ENCODE data around the gene NUP155. TPM values are rescaled to one million over a fixed set of nuclear protein-coding genes. Genes with fewer than 3 reads are reported as not detected.
"Not testable (repeated sequence)": the region's sequence is repeated elsewhere in the genome, so short reads cannot be mapped to it uniquely, and the experiment has no call there.

Gene NUP155
- total RNA-seq: 10 to 100 TPM; 68.9 to 85.7 (median 77.9) TPM

DNA sequence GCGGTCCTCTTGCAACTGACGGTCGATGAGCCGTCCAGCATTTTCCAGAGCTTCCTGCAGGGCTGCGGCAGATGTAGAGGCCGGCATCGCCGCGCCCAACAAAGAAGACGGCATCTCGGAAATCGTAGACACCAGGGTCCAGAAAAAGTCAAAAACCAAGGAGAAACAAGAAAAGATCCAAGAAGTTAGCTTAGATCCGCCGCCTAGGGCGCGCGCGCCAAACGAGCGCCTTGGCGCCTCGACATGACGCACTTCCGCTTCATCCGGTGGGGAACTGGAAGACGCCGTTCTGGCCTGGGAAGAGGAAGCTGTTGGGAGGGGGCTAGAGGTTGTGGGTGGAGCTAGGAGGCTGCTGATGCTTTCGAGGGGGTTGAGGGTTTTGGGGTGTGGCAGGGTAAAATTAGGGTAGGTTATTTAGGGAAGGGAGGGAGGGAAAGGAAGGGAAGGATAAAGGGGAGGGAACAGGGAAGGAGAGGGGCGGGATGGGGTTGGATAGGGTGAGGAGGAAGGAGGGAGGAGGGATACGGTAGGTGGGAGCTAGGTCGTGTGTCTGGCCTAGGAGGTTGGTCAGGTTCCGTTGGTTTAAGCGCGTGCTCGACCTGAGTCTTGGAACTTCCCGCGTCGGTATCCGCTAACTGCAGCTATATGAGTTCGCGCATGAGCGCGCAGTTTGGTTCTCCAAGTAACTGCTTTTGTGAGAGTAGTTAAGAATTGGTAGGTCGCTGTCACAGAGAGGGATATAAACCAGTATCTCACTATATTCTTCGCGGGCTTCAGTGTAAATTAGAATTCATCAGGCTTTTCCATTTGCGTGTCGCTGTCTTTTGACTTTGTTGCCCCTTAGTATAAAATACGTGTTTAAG is at the start of gene NUP155:
Gene NUP155, minus strand, starts transcription at position 243 of the 863 bp plus-strand sequence. Its CDS starts 129 bp downstream, at position 114.
- no peaks in the 10 kb centered on the region for H3K9me3 Mint-ChIP-seq
- peak; percentile 96 for ATAC-seq
- peak; percentile 85 for DNase-seq
- peaks cover 34% of the 10 kb centered on the region for H3K4me1 Mint-ChIP-seq (ENCODE audit: low read depth)
- peak within 1 kb of the TSS; percentile 98 for H3K4me3 Mint-ChIP-seq
- H3K36me3 Mint-ChIP-seq (ENCODE audit: insufficient read depth): no peaks in the 10 kb centered on the region
- no peaks in the 10 kb centered on the region for H3K27me3 Mint-ChIP-seq (ENCODE audit: low read depth)

DNA sequence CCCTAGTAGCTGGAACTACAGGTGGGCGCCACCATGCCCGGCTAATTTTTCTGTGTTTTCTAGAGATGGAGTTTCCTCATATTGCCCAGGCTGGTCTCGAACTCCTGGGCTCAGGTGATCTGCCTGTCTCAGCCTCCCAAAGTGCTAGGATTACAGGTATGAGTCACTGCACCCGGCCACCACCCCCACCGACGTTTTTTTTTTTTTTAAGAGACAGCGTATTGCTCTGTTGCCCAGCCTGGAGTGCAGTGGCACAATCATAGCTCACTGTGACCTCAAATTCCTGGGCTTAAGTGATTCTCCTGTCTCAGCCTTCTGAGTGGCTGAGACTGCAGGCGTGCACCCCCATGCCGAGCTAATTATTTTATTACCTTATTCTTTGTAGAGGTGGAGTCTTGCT is 46.4 kb upstream of the NUP155 start:
- no peak for ATAC-seq

DNA sequence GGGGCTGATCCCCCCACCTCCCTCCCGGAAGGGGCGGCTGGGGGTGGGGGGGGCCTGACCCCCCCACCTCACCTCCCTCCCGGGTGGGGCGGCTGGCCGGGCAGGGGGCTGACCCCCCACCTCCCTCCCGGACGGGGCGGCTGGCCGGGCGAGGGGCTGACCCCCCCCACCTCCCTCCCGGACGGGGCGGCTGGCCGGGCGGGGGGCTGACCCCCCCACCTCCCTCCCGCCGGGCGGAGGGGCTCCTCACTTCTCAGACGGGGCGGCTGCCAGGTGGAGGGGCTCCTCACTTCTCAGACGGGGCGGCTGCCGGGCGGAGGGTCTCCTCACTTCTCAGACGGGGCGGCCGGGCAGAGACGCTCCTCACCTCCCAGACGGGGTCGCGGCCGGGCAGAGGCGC is 44.5 kb upstream of the NUP155 start:
- H3K4me1 Mint-ChIP-seq (ENCODE audit: low read depth); H3K36me3 Mint-ChIP-seq (ENCODE audit: insufficient read depth); ATAC-seq; DNase-seq; H3K9me3 Mint-ChIP-seq; H3K4me3 Mint-ChIP-seq; H3K27me3 Mint-ChIP-seq (ENCODE audit: low read depth): not testable (repeated sequence)

More for the DNA sequence above, 46.4 kb upstream of the NUP155 start:
- Mint-ChIP-seq H3K36me3 (ENCODE audit: insufficient read depth) (peaks cover 13% of the 10 kb centered on the region), H3K27me3 (ENCODE audit: low read depth) (no peaks in the 10 kb centered on the region), H3K4me3 (no peak overlapping the region), H3K9me3 (no peaks in the 10 kb centered on the region), H3K4me1 (ENCODE audit: low read depth) (no peaks in the 10 kb centered on the region)
- DNase-seq: no peak

DNA sequence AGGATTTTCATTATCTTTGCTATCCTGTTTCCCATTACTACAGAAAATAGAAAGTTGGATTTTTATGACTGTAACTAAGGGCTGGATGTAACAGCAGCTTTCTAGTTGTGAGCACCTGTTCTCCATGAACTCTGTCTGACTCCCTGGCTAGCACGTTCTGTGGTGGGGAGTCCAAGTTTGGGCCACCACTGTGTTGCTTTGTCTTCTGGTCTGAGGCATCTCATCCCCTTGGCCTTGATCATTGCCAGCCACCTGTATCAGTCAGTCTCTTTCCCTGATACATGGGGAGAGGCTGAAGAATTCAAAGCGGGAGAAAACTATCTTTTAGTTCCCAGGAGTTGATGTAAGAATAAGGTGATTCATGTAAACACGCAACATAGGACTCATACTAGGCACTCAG is 41.6 kb upstream of the NUP155 start:
- H3K4me1 Mint-ChIP-seq (ENCODE audit: low read depth): no peaks in the 10 kb centered on the region
- no peak for DNase-seq
- H3K9me3 Mint-ChIP-seq: no peaks in the 10 kb centered on the region
- no peaks in the 10 kb centered on the region for H3K27me3 Mint-ChIP-seq (ENCODE audit: low read depth)
- no peak for ATAC-seq
- no peak overlapping the region for H3K4me3 Mint-ChIP-seq
- peaks cover 11% of the 10 kb centered on the region for H3K36me3 Mint-ChIP-seq (ENCODE audit: insufficient read depth)

DNA sequence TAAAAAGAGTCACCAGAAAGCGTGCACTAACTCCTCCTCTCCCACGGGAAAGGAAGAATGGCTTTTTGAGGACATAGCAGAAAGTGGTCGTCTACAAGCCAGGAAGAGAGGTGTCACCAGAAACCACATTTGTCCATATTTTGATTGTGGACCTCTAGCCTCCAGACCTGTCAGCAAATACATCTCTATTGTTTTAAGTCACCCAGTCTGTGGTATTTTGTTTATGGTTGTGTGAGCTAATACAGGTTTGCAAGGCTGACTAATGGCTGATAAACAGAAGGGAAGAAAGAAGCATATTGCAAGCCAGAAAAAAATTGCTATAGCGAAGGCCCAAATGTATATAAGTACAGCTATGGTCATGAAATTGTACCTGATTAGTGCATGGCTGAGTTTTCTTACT is 29.6 kb upstream of the NUP155 start:
- peaks cover 35% of the 10 kb centered on the region for H3K36me3 Mint-ChIP-seq (ENCODE audit: insufficient read depth)
- no peaks in the 10 kb centered on the region for H3K4me1 Mint-ChIP-seq (ENCODE audit: low read depth)
- DNase-seq (no peak), ATAC-seq (no peak)
- no peak overlapping the region for H3K4me3 Mint-ChIP-seq
- no peaks in the 10 kb centered on the region for H3K27me3 Mint-ChIP-seq (ENCODE audit: low read depth)
- no peaks in the 10 kb centered on the region for H3K9me3 Mint-ChIP-seq

DNA sequence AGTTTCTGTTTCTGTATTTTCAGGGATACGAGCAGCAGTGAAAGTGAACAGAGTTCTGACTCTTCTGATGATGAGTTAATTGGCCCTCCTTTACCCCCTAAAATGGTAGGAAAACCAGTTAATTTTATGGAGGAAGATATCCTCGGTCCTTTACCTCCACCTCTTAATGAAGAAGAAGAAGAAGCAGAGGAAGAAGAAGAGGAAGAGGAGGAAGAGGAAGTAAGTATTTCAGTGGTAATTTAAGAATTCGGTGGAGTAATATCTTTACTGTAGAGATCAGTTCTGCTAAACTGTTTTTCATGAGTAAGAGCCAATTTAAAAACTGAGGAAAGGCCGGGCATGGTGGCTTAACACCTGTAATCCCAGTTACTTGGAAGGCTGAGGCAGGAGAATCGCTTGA is 25.4 kb upstream of the NUP155 start:
- Mint-ChIP-seq H3K4me1 (ENCODE audit: low read depth) (peaks cover 2% of the 10 kb centered on the region), H3K4me3 (no peak overlapping the region), H3K36me3 (ENCODE audit: insufficient read depth) (peaks cover 38% of the 10 kb centered on the region), H3K27me3 (ENCODE audit: low read depth) (no peaks in the 10 kb centered on the region), H3K9me3 (no peaks in the 10 kb centered on the region)
- ATAC-seq (no peak), DNase-seq (no peak)

DNA sequence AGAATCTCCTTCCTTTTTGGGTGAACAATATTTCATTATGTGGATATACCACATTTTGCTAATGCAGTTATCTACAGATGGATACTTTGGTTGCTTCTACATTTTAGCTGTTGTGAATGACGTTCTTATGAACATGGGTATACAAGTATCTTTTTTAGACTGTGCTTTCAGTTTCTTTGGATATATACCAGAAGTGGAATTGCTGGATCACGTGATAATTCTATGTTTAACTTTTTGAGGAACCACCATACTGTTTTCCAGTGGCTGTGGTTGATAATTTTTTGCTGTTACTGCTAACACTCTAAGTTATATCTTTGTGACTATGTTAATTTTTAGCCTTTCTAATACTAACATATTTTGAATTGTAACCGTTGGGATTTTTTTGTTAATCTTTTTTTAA is 20.7 kb upstream of the NUP155 start:
- Mint-ChIP-seq H3K9me3 (no peaks in the 10 kb centered on the region), H3K36me3 (ENCODE audit: insufficient read depth) (peaks cover 34% of the 10 kb centered on the region), H3K4me1 (ENCODE audit: low read depth) (peaks cover 6% of the 10 kb centered on the region), H3K27me3 (ENCODE audit: low read depth) (no peaks in the 10 kb centered on the region), H3K4me3 (no peak overlapping the region)
- DNase-seq (no peak), ATAC-seq (no peak)

DNA sequence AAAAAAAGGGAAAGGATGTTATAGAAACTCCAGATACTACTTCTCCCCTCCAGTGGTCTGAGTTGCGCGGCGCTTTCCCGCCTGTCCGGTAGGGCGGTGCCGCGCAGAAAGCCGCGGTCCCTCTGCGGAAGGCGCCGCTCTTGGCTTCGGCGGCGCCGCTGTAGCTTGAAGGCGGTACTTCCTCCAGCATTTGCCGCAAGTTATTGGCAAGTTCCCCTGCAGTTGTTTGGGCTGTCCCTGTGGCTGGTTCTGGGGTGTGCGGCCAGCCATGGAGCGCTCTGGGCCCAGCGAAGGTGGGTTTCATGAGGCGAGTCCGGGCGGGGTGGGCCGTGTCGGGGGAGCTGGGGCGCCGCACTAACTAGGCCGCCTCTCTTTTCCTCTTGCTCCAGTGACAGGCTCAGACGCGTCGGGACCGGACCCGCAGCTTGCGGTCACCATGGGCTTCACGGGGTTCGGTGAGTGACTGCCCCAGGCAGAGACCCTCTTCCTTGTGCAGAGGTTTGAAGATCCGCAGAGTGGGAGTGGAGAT is 8.3 kb upstream of the NUP155 start, which contains the start of gene WDR70:
Gene WDR70, plus strand, starts transcription at position 219 of the 529 bp plus-strand sequence. Its CDS starts 50 bp downstream, at position 269.
- not testable (repeated sequence) for H3K27me3 Mint-ChIP-seq (ENCODE audit: low read depth); H3K36me3 Mint-ChIP-seq (ENCODE audit: insufficient read depth); H3K9me3 Mint-ChIP-seq
- Mint-ChIP-seq H3K4me1 (ENCODE audit: low read depth) (peaks cover 12% of the 10 kb centered on the region), H3K4me3 (peak within 1 kb of the TSS; percentile 92)
- ATAC-seq (peak; percentile 99 to 100), DNase-seq (peak; percentile 73)

DNA sequence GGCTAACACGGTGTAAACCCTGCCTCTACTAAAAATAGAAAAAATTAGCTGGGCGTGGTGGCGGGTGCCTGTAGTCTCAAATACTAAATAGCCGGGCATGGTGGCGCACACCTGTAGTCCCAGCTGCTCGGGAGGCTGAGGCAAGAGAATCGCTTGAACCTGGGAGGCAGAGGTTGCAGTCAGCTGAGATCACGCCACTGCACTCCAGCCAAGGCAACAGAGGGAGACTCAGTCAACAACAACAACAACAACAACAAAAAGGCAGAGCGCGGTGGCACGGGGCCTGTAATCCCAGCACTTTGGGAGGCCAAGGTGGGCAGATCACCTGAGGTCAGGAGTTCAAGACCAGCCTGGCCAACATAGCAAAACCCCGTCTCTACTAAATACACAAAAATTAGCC is 7.2 kb upstream of the NUP155 start:
- ATAC-seq; H3K9me3 Mint-ChIP-seq; DNase-seq; H3K36me3 Mint-ChIP-seq (ENCODE audit: insufficient read depth); H3K27me3 Mint-ChIP-seq (ENCODE audit: low read depth): not testable (repeated sequence)
- Mint-ChIP-seq H3K4me3 (peak overlapping the region; percentile 92), H3K4me1 (ENCODE audit: low read depth) (peaks cover 12% of the 10 kb centered on the region)

DNA sequence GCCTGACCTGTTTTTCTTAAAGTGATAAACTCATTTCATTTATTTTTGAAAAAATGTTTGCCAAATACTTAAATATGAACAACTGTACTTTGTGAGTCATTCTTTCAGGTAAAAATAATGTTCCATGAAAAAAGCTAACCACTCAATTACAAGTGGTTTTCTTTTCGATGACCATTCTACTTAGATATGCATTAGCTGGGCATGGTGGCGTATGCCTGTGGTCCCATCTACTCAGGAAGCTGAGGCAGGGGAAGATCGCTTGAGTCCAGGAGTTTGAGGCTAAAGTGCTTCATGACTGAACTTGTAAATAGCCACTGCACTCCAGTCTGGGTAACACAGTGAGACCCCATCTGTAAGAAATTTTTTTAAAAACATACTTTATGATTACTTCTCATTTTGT is 4.2 kb upstream of the NUP155 start:
- Mint-ChIP-seq H3K9me3 (no peaks in the 10 kb centered on the region), H3K27me3 (ENCODE audit: low read depth) (no peaks in the 10 kb centered on the region), H3K4me1 (ENCODE audit: low read depth) (peaks cover 15% of the 10 kb centered on the region), H3K36me3 (ENCODE audit: insufficient read depth) (no peaks in the 10 kb centered on the region), H3K4me3 (no peak overlapping the region)
- DNase-seq (no peak), ATAC-seq (no peak)

DNA sequence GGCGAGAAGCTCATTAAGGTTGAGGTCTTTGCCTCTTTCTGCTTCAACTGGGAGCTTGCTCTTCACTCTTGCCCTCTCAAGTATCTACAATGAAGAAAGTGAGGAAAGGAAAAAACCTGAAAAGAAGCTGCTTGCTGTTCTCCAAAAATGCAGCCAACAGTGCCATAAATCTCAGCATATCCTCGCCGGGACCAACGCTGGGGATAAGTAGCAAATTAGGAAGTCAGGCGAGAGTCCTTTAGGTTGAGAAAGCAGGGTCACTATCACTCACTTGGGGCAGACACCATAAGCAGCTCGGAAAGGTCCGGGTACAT is 399 bp downstream of the NUP155 start:
- no peaks in the 10 kb centered on the region for H3K27me3 Mint-ChIP-seq (ENCODE audit: low read depth)
- DNase-seq (no peak), ATAC-seq (peak in 1 of 2 donors; percentile 51)
- peak overlapping the region; percentile 98 for H3K4me3 Mint-ChIP-seq
- no peaks in the 10 kb centered on the region for H3K36me3 Mint-ChIP-seq (ENCODE audit: insufficient read depth)
- H3K9me3 Mint-ChIP-seq: no peaks in the 10 kb centered on the region
- H3K4me1 Mint-ChIP-seq (ENCODE audit: low read depth): peaks cover 38% of the 10 kb centered on the region

DNA sequence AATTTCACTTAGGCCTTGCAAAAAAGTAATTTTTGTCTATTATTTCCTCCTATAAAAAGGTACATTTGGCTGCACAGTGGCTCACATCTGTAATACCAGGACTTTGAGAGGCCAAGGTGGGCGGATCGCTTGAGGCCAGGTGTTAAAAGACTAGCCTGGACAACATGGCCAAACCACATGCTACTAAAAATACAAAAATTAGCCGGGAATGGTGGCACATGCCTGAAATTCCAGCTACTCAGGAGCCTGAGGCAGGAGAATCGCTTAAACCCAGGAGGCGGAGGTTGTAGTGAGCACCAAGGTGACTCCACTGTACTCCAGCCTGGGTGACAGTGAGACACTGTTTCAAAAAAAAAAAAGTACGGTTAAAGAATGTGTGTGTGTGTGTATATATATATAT is 15.7 kb downstream of the NUP155 start:
- no peak for ATAC-seq
- H3K4me3 Mint-ChIP-seq: no peak overlapping the region
- no peaks in the 10 kb centered on the region for H3K27me3 Mint-ChIP-seq (ENCODE audit: low read depth)
- no peaks in the 10 kb centered on the region for H3K9me3 Mint-ChIP-seq
- H3K36me3 Mint-ChIP-seq (ENCODE audit: insufficient read depth): peaks cover 13% of the 10 kb centered on the region
- DNase-seq: no peak
- H3K4me1 Mint-ChIP-seq (ENCODE audit: low read depth): no peaks in the 10 kb centered on the region

DNA sequence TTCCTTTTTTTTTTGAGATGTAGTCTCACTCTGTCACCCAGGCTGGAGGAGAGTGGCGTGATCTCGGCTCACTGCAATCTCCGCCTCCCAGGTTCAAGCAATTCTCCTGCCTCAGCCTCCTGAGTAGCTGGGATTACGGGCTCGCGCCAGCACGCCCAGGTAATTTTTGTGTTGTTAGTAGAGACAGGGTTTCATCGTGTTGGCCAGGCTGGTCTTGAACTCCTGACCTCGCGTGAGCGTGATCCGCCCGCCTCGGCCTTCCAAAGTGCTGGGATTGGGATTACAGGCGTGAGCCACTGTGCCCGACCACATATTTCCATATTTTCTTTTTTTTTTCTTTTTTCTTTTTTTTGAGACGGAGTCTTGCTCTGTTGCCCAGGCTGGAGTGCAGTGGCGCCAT is 28.2 kb downstream of the NUP155 start:
- H3K4me1 Mint-ChIP-seq (ENCODE audit: low read depth); H3K27me3 Mint-ChIP-seq (ENCODE audit: low read depth); ATAC-seq; H3K4me3 Mint-ChIP-seq; DNase-seq; H3K9me3 Mint-ChIP-seq: not testable (repeated sequence)
- peaks cover 24% of the 10 kb centered on the region for H3K36me3 Mint-ChIP-seq (ENCODE audit: insufficient read depth)

DNA sequence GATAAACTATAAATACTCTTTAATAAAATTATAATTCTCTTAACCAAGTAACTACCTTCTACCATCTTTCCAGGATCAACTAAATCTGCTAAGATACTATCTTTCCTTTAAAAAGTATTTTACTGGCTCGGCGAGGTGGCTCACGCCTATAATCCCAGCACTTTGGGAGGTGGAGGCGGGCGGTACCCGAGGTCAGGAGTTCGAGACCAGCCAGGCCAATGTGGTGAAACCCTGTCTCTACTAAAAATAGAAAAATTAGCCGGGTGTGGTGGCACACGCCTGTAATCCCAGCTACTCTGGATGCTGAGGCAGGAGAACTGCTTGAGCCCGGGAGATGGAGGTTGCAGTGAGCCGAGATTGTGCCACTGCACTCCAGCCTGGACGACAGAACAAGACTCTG is 36.2 kb downstream of the NUP155 start:
- H3K27me3 Mint-ChIP-seq (ENCODE audit: low read depth); H3K4me3 Mint-ChIP-seq; H3K9me3 Mint-ChIP-seq; ATAC-seq; H3K4me1 Mint-ChIP-seq (ENCODE audit: low read depth); DNase-seq: not testable (repeated sequence)
- peaks cover 28% of the 10 kb centered on the region for H3K36me3 Mint-ChIP-seq (ENCODE audit: insufficient read depth)

DNA sequence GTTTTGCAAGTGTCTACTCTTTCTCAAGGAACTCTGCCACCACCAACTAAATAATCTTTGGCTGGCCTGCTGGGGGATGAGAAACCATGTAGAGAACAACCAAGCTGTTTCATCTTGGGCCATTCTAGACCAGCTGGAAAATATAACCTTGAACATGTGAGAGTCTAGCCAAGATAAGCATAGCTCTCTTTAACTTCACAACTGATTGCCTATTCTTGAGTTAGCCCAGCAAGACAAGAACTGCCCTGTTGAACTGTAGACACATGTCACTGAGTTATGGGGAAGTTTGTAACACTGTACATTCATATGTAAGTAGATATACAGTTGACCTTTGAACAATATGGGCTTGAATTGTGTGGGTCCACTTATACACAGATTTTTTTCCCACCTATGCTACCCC is 44.4 kb downstream of the NUP155 start:
- H3K36me3 Mint-ChIP-seq (ENCODE audit: insufficient read depth): peaks cover 43% of the 10 kb centered on the region
- H3K9me3 Mint-ChIP-seq: no peaks in the 10 kb centered on the region
- peaks cover 7% of the 10 kb centered on the region for H3K4me1 Mint-ChIP-seq (ENCODE audit: low read depth)
- no peaks in the 10 kb centered on the region for H3K27me3 Mint-ChIP-seq (ENCODE audit: low read depth)
- H3K4me3 Mint-ChIP-seq: no peak overlapping the region
- ATAC-seq: no peak
- no peak for DNase-seq
